GM19438 (cell line): ENCODE results near the gene OR1D5.
"Not testable (repeated sequence)": the region's sequence is repeated elsewhere in the genome, so short reads cannot be mapped to it uniquely, and the experiment has no call there.

Experiments
- ATAC-seq: cut with Tn5 transposase; IDR thresholded peaks from one replicate; pipeline ENCODE4 v1.9.1; 2021; ENCODE audit warnings: low read depth; ENCODE audit not compliant: unreplicated experiment

Gene OR1D5

GRCh38 chr17:3063507-3063906, at the start of gene OR1D5:
Gene OR1D5, minus strand, starts transcription at chr17:3063607. Its CDS starts 0 bp downstream, at chr17:3063607.
- ATAC-seq = not testable (repeated sequence)

- ATAC-seq = no peak
Observed at GRCh38 chr17:3104322-3104721, 40.9 kb upstream of the OR1D5 start, which contains the start of gene OR1D2. Gene OR1D2, minus strand, starts transcription at chr17:3104422. Its CDS starts 11,426 bp downstream, at chr17:3092996.

- ATAC-seq = not testable (repeated sequence)
Observed at GRCh38 chr17:3073850-3074249, 10.4 kb upstream of the OR1D5 start.

- ATAC-seq = not testable (repeated sequence)
Observed at GRCh38 chr17:3065192-3065591, 1.8 kb upstream of the OR1D5 start.

- ATAC-seq = not testable (repeated sequence)
Observed at GRCh38 chr17:3062824-3063377, 506 bp downstream of the OR1D5 start.

- not testable (repeated sequence) for ATAC-seq
Observed at GRCh38 chr17:3054868-3055267, 8.5 kb downstream of the OR1D5 start.

GRCh38 chr17:3049705-3050295, 13.6 kb downstream of the OR1D5 start:
- no peak for ATAC-seq

GRCh38 chr17:3048727-3049471, 14.5 kb downstream of the OR1D5 start:
- peak; percentile 96 for ATAC-seq

GRCh38 chr17:3046753-3047152, 16.7 kb downstream of the OR1D5 start:
- ATAC-seq = no peak

GRCh38 chr17:3043737-3044365, 19.6 kb downstream of the OR1D5 start:
- no peak for ATAC-seq

- ATAC-seq = no peak
Observed at GRCh38 chr17:3040882-3041281, 22.5 kb downstream of the OR1D5 start.

- no peak for ATAC-seq
Observed at GRCh38 chr17:3039736-3040135, 23.7 kb downstream of the OR1D5 start.

GRCh38 chr17:3038941-3039340, 24.5 kb downstream of the OR1D5 start:
- no peak for ATAC-seq

GRCh38 chr17:3037259-3037658, 26.1 kb downstream of the OR1D5 start:
- no peak for ATAC-seq

GRCh38 chr17:3036800-3037199, 26.6 kb downstream of the OR1D5 start:
- no peak for ATAC-seq

GRCh38 chr17:3035968-3036280, 27.5 kb downstream of the OR1D5 start:
- no peak for ATAC-seq

GRCh38 chr17:3035256-3035967, 28.0 kb downstream of the OR1D5 start:
- no peak for ATAC-seq

GRCh38 chr17:3034578-3034920, 28.9 kb downstream of the OR1D5 start:
- ATAC-seq = no peak

GRCh38 chr17:3033741-3034577, 29.4 kb downstream of the OR1D5 start:
- ATAC-seq = no peak

GRCh38 chr17:3033248-3033640, 30.2 kb downstream of the OR1D5 start:
- no peak for ATAC-seq
